NCI-H2171 treated with DMSO at 0.1 percent for 48 hours (cell line): ENCODE measurements around the gene PELI3.

Experiments
- DNase-seq: peaks from one replicate; lab custom pipeline; 2025; lab: John Stamatoyannopoulos, UW

Gene PELI3

GRCh38 chr11:66505276-66505816, 38.6 kb downstream of the PELI3 start:
- no peak for DNase-seq

- DNase-seq: no peak
Measured at GRCh38 chr11:66509131-66509561, 42.4 kb downstream of the PELI3 start.

- peak; percentile 77 for DNase-seq
Measured at GRCh38 chr11:66510271-66510989, 43.7 kb downstream of the PELI3 start, which contains the start of gene BBS1. Gene BBS1 (plus strand): TSS chr11:66510635. CDS start chr11:66510660, 25 bp downstream.

GRCh38 chr11:66510990-66511339, 44.3 kb downstream of the PELI3 start:
- DNase-seq: no peak

GRCh38 chr11:66523611-66524010, 56.9 kb downstream of the PELI3 start:
- no peak for DNase-seq

GRCh38 chr11:66524304-66525040, 57.8 kb downstream of the PELI3 start:
- DNase-seq: no peak
